KMS-11 (cell line): Measurements from ENCODE around the gene GP5.

Experiments used
- H2AFZ ChIP-seq: fragments of 200-600 bp; sonication (generic); 2 replicates; pipeline ENCODE4 v1.6.1; 2016; ENCODE audit warnings: antibody characterized with exemption, mixed run types, low read depth
- H3K27ac ChIP-seq: fragments of 200-600 bp; sonication (generic); 2 replicates; pipeline ENCODE4 v1.6.1; 2016; ENCODE audit warnings: mild to moderate bottlenecking, mixed run types
- H3K27me3 ChIP-seq: fragments of 200-600 bp; sonication (generic); 2 replicates; pipeline ENCODE4 v1.6.1; 2017; ENCODE audit warnings: mild to moderate bottlenecking, low read depth, mixed run types, moderate library complexity; ENCODE audit not compliant: insufficient read depth
- H3K36me3 ChIP-seq: fragments of 200-600 bp; sonication (generic); 2 replicates; pipeline ENCODE4 v1.6.1; 2017; ENCODE audit warnings: mild to moderate bottlenecking, mixed run types; ENCODE audit not compliant: insufficient read depth
- H3K4me1 ChIP-seq: fragments of 200-600 bp; sonication (generic); 2 replicates; pipeline ENCODE4 v1.6.1; 2016; ENCODE audit warnings: mild to moderate bottlenecking, low read depth, mixed run types; ENCODE audit not compliant: poor library complexity, severe bottlenecking
- H3K4me2 ChIP-seq: fragments of 200-600 bp; sonication (generic); 2 replicates; pipeline ENCODE4 v1.7.0; 2016; ENCODE audit warnings: mild to moderate bottlenecking, mixed run types
- H3K4me3 ChIP-seq: fragments of 200-600 bp; sonication (generic); IDR thresholded peaks from 2 replicates; pipeline ENCODE4 v1.6.1; 2017; ENCODE audit warnings: low read depth, low read length, mixed read lengths; ENCODE audit not compliant: insufficient read depth
- H3K79me2 ChIP-seq: fragments of 200-600 bp; sonication (generic); 2 replicates; pipeline ENCODE4 v1.6.1; 2016; ENCODE audit warnings: low read depth, mixed run types; ENCODE audit not compliant: insufficient read depth
- H3K9ac ChIP-seq: fragments of 200-600 bp; sonication (generic); 2 replicates; pipeline ENCODE4 v1.6.1; 2016; ENCODE audit warnings: mild to moderate bottlenecking, mixed run types
- H4K20me1 ChIP-seq: fragments of 200-600 bp; sonication (generic); 2 replicates; pipeline ENCODE4 v1.6.1; 2016; ENCODE audit warnings: mild to moderate bottlenecking, mixed run types; ENCODE audit not compliant: insufficient read depth
- TF ChIP-seq, protein P1 (sequence below): fragments of 200-600 bp; sonication (generic); conservative IDR thresholded peaks from 2 replicates; pipeline ENCODE4 v1.6.1; 2017; ENCODE audit warnings: low read depth, mild to moderate bottlenecking, antibody characterized with exemption, low read length, moderate library complexity, mixed read lengths

Gene GP5

DNA sequence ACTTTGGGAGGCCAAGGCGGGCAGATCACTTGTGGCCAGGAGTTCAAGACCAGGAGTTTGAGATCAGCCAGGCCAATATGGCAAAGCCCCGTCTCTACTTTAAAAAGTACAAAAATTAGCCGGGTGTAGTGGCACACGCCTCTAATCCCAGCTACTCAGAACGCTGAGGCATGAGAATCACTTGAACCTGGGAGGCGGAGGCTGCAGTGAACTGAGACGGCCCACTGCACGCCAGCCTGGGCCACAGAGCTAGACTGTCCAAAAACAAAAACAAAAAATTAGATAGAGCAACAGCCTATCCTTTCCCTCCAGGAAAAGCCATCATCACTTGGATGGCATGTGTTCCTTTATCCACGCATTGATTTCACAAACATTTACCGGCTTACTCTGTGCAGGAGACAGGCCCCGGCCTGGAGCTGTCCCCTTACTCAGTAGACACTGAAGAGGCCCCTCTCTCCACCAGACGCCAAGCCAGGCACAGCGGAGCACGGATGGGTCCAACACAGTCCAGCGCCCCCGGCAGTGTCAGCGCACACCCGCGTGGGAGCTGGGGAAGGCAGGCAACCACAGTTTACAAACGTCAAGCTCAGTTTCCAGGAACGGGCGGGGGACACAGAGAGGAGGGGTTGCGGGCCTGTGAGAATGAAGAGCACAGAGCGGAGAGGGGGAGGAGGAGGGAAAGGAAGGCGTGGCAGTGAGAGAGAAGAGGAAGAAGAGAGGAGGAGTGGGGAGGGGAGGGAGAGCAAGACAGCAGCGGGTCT lies 3.1 kb downstream of the GP5 start:
- Histone ChIP-seq H3K27ac (no peak overlapping the region), H3K36me3 (no peaks in the 10 kb centered on the region), H4K20me1 (no peaks in the 10 kb centered on the region), H3K9ac (no peak overlapping the region), H3K4me3 (no peak overlapping the region), H2AFZ (no peak overlapping the region), H3K4me2 (no peak overlapping the region), H3K27me3 (no peaks in the 10 kb centered on the region), H3K79me2 (no peaks in the 10 kb centered on the region), H3K4me1 (peaks cover 4% of the 10 kb centered on the region)
- TF ChIP-seq, protein P1, sequence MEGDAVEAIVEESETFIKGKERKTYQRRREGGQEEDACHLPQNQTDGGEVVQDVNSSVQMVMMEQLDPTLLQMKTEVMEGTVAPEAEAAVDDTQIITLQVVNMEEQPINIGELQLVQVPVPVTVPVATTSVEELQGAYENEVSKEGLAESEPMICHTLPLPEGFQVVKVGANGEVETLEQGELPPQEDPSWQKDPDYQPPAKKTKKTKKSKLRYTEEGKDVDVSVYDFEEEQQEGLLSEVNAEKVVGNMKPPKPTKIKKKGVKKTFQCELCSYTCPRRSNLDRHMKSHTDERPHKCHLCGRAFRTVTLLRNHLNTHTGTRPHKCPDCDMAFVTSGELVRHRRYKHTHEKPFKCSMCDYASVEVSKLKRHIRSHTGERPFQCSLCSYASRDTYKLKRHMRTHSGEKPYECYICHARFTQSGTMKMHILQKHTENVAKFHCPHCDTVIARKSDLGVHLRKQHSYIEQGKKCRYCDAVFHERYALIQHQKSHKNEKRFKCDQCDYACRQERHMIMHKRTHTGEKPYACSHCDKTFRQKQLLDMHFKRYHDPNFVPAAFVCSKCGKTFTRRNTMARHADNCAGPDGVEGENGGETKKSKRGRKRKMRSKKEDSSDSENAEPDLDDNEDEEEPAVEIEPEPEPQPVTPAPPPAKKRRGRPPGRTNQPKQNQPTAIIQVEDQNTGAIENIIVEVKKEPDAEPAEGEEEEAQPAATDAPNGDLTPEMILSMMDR: no peak

- no peak overlapping the region for H3K27ac ChIP-seq
- no peak overlapping the region for H3K9ac ChIP-seq
- no peaks in the 10 kb centered on the region for H4K20me1 ChIP-seq
- no peaks in the 10 kb centered on the region for H3K27me3 ChIP-seq
- H3K4me1 ChIP-seq: peaks cover 4% of the 10 kb centered on the region
- H3K4me2 ChIP-seq: no peak overlapping the region
- H2AFZ ChIP-seq: no peak overlapping the region
- TF ChIP-seq, protein P1: no peak
- H3K36me3 ChIP-seq: no peaks in the 10 kb centered on the region
- no peak overlapping the region for H3K4me3 ChIP-seq
- no peaks in the 10 kb centered on the region for H3K79me2 ChIP-seq
Measured at GRCh38 chr3:194395212-194395611, 3.9 kb downstream of the GP5 start.

DNA sequence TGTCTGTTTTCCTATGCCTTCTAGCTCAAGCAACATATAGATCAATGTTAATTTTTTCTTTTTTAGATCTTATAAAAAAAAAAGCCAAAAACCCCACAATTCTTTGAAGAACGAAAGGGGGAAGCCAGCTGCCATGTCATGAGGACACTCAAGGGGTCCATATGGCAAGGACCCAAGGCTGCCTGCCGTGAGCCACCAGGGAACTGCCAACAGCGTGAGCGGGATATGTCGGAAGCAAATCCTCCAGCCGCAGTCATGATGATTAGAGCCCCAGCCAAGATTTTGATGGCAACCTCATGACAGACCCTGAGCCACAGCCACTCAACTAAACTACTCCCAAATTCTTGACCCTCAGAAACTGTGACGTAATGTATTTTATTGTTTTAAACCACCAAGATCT lies 6.5 kb downstream of the GP5 start:
- H4K20me1 ChIP-seq: no peaks in the 10 kb centered on the region
- H3K4me2 ChIP-seq: no peak overlapping the region
- no peaks in the 10 kb centered on the region for H3K4me1 ChIP-seq
- TF ChIP-seq, protein P1: no peak
- H3K36me3 ChIP-seq: no peaks in the 10 kb centered on the region
- no peaks in the 10 kb centered on the region for H3K27me3 ChIP-seq
- no peak overlapping the region for H2AFZ ChIP-seq
- H3K9ac ChIP-seq: no peak overlapping the region
- no peak overlapping the region for H3K27ac ChIP-seq
- H3K4me3 ChIP-seq: no peak overlapping the region
- no peaks in the 10 kb centered on the region for H3K79me2 ChIP-seq

DNA sequence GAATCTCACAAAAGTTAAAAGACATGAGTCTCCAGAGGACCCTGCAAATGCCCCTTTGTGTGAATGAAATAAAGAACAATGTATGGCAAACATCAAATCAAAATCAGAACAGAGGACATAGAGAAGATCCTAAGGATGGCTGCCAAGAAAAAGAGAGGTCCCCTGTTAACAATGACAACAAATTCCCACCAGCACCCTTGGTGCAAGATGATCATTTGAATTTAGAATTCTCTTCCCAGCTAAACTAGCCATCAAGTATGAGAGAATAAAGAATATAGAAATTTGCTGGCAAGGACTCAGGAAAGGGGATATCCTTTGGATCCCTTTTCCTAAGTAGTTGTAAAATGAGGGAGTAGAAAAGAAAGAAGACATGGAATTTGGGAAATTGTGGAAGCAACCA lies 8.2 kb downstream of the GP5 start:
- H3K9ac ChIP-seq: no peak overlapping the region
- TF ChIP-seq, protein P1: no peak

More for the DNA sequence above, 8.2 kb downstream of the GP5 start:
- H3K27me3 ChIP-seq: no peaks in the 10 kb centered on the region
- H3K79me2 ChIP-seq: no peaks in the 10 kb centered on the region
- H3K4me3 ChIP-seq: no peak overlapping the region
- H3K4me2 ChIP-seq: no peak overlapping the region
- no peaks in the 10 kb centered on the region for H4K20me1 ChIP-seq
- H3K4me1 ChIP-seq: no peaks in the 10 kb centered on the region
- H3K36me3 ChIP-seq: no peaks in the 10 kb centered on the region
- H3K27ac ChIP-seq: no peak overlapping the region
- no peak overlapping the region for H2AFZ ChIP-seq
